Stimulated activated CD8-positive, alpha-beta memory T cell treated with anti-CD3 and anti-CD28 coated beads, Interleukin-12 subunit alpha, Interleukin-12 subunit beta, amount 100 ng/mL, for 24 hours (primary cell): ENCODE results near the gene ERN1.
"Not testable (repeated sequence)": the region's sequence is repeated elsewhere in the genome, so short reads cannot be mapped to it uniquely, and the experiment has no call there.

ENCODE experiments used
- DNase-seq: peaks from one replicate; pipeline ENCODE4 v3.0.0-alpha.2; 2020; ENCODE audit errors: extremely low read depth

Gene ERN1

DNA sequence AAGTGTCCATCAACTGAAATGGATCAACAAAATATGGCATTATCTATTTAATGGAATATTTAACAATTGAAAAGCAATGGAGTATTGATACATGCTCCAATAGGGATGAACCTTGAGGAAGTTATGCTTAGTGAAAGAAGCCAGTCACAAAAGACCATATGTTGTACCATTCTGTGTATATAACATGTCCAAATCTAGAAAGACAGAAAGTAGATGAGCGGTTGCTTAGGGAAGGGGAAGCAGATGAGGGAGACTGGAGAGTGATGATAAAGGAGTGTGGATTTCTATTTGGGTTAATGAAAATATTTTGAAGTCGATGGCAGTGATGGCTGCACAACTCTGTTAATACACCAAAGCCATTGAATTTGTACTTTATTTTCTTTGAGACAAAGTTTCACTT is 8.5 kb upstream of the ERN1 start:
- no peak for DNase-seq

DNA sequence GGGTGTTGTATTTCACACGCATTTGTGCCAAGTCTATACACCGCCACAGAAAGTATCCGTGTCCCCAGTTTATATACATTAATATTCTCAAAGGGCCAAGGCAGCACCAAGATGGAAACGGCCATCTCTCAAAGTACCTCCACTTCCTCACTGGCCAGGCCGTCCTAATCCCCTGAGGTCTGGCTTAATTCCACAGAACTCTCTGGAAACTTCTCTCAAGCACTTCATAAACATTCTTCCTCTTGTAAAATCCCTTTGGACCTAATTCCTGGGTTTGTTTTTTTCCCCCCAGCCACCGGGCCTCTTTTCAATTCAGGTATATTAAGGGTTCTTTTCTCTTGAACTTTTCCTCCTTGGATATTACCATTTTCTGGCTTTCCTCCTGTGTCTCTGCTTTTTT is 5.1 kb upstream of the ERN1 start:
- DNase-seq = no peak

DNA sequence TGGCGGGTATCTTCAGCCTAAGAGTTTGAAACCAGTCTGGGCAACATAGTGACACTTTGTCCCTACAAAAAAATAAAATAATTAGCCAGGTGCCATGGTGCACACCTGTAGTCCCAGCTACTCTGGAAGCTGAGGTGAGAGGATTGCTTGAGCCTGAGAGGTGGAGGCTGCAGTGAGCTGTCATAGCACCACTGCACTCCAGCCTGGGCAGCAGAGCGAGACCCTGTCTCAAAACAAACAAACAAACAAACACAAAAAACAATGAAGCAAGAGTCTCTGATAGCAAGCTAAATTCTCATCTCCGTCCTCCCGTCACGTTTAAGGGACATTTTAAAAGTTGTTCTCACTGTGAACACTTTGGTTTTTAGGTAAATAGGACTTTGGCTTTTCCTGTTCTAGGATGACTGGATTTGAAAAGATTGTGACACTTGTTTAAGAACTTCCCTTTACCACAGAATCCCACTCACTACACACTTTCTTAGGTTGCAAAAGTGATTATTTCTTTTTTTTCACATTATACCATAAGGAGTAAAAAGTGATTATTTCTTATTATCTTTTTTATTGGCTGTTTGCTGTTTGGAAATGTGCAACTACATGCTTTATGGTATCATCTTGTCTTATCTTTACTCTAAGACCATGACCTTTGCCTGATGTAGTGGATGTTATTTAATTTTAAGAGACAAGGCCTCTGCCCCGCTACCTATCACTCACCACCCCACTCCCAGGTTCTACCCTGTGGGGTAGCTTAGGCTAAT is 4.4 kb upstream of the ERN1 start:
- DNase-seq = no peak

- DNase-seq = no peak
Measured at GRCh38 chr17:64133546-64134215, 3.7 kb upstream of the ERN1 start.

- DNase-seq = no peak
Measured at GRCh38 chr17:64131606-64132270, 1.8 kb upstream of the ERN1 start.

GRCh38 chr17:64130559-64131001 is 636 bp upstream of the ERN1 start:
- no peak for DNase-seq

DNA sequence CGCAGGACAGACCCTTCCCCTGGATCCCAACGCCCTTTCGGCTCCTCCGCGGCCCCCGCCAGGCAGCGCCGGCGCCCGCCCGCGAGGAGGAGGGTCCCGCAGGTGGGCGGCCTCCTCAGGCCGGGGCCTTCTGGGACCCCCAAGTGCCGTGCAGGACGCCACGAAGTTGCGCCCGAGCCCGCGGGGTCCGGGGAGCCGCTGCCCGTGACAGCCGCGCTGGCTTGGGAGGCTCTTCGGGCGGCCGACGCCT is 504 bp downstream of the ERN1 start:
- DNase-seq = no peak

- no peak for DNase-seq
Measured at GRCh38 chr17:64128787-64129514, 993 bp downstream of the ERN1 start.

GRCh38 chr17:64126918-64127317 is 3.0 kb downstream of the ERN1 start:
- DNase-seq = no peak

- DNase-seq = no peak
Measured at GRCh38 chr17:64125937-64126336, 4.0 kb downstream of the ERN1 start.

- no peak for DNase-seq
Measured at GRCh38 chr17:64124609-64125008, 5.3 kb downstream of the ERN1 start.

DNA sequence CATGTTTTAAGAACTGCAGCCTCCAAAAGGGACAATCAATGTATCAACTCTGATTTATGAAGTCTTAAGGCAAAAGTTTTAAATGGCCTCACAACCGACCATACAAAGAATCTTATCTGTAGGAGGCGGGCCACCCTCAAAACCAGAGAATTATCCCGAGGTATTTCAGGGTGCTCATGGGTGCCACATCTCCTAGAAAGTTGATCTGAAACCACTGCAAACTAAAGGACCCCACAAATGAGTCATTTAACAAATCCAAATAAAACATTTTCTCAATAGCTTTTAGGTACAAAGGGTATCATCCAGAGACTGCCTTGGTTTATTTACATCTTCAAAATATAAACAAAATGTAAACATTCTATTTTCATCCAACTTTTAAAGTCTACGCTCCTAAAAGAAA is 6.8 kb downstream of the ERN1 start:
- no peak for DNase-seq

DNA sequence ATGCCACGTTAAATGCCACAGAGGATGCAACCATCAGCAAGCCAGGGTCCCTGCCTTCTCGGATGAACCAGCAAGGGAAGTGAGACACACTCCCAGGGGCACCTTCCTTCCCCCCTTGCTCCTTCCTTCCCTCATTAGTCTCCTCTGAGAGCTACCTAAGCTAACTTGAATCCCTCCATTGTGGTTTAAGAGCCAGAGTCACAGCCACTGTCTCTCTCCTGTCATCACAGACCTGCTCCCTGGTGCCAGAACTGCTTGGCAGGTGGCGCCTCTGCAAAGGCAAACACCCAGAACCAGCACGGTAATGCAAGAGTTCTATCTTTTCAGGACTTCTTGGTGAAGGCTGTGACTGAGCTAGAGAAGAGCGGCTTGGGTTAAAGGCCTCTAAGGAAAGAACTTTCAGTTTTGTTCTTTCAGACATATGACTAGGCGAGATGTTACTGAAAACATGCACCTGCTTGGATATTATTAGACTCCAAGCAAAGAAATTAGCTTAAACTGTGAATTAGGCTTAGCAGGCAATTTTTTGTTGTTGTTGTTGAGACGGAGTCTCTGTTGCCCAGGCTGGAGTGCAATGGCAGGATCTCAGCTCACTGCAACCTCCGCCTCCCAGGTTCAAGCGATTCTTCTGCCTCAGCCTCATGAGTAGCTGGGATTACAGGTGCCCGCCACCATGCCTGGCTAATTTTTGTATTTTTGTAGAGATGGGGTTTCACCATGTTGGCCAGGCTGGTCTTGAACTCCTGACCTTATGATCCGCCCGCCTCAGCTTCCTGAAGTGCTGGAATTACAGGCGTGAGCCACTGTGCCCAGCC is 8.8 kb downstream of the ERN1 start:
- not testable (repeated sequence) for DNase-seq

- no peak for DNase-seq
Measured at GRCh38 chr17:64120159-64120810, 9.7 kb downstream of the ERN1 start.

- no peak for DNase-seq
Measured at GRCh38 chr17:64117981-64118979, 11.7 kb downstream of the ERN1 start.

GRCh38 chr17:64115822-64116534 is 14.0 kb downstream of the ERN1 start:
- no peak for DNase-seq

DNA sequence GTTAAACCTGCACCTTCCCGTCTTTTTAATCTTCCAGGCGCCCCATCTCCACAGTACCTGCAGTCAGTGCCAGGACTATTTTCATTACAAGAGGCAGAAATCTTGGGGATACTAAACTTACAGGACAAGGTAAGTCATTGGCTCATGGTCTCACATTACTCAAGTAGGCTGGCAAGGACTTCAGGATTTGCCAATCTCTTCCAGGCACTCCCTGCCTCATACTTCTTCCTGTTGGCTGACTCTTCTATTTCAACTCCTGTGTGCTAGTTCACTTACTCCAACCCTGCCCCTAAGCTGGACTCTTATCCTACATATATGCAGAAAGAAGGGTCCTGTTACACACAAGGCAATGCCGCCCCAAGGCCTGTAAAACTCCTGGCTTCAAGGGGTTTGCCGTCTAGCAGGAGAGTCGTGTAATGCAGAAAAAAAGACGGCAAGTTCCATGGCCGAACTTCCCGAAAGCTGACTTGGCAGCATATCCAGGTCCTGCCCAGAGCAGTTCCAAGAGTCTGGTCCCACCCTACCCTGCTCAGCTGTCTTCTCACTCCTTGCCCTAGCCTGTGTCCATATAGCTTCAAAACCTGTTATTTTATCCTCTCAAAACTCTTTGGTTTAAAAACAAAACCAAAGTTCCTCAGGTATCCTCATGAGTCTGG is 14.8 kb downstream of the ERN1 start:
- DNase-seq = no peak

DNA sequence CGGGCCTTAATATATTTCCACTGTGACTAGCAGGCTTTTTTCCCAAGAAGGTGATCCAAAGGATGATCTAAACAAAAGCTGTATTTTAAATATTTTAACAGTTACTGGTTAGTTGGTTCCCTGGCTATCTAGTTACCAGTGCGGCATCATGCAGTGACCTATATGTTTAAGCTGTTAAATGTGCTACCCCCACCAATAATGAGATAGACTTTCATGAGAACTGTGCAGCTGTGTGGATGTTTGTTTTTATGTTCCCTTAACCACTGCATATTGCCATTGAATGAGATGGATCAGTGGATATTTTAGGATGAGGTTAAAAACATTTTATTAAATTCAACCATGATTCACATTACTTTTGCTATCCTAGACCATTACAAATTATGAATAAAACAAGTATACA is 16.9 kb downstream of the ERN1 start:
- DNase-seq = no peak

GRCh38 chr17:64111831-64112230 is 18.1 kb downstream of the ERN1 start:
- DNase-seq = no peak
